Gastrocnemius medialis (tissue), 4 donors: ENCODE measurements around the gene KTN1. TPM values are rescaled to one million over a fixed set of nuclear protein-coding genes. Genes with fewer than 3 reads are reported as not detected.
A peak's percentile ranks its signal among the peaks of the same experiment; 100 is the strongest.

Source experiments
- ATAC-seq, 2 donors: fragments of 150-250 bp; one replicate each; pipeline ENCODE4 v1.9.1; 2016
- DNase-seq, 2 donors: peaks; one replicate each; pipeline ENCODE4 v3.0.0-alpha.2; 2019
- H3K27ac ChIP-seq, 4 donors: fragments of 200-600 bp; sonication (generic); 1 replicate in 1 of 4; 2 replicates in 3 of 4; pipeline ENCODE4 v1.5.1; 2016 to 2018; ENCODE audit warnings: mild to moderate bottlenecking in 2 of 4, moderate library complexity in 1 of 4
- H3K27me3 ChIP-seq, 3 donors: fragments of 200-600 bp; sonication (generic) in 2 of 3; 1 replicate in 1 of 3; 2 replicates in 2 of 3; pipeline versions ENCODE4 v1.5.1 to v1.6.0; 2016 to 2019; ENCODE audit warnings: mild to moderate bottlenecking in 1 of 3, moderate library complexity in 1 of 3
- H3K36me3 ChIP-seq, 2 donors: fragments of 200-600 bp; sonication (generic) in 1 of 2; one replicate each; pipeline ENCODE4 v1.5.1; 2017 to 2018
- H3K4me1 ChIP-seq, 2 donors: fragments of 200-600 bp; sonication (generic) in 1 of 2; one replicate each; pipeline ENCODE4 v1.5.1; 2016 to 2017; ENCODE audit warnings: mild to moderate bottlenecking in 2 of 2
- H3K4me3 ChIP-seq, 4 donors: fragments of 200-600 bp; sonication (generic) in 3 of 4; 1 replicate in 1 of 4; 2 replicates in 3 of 4; pipeline ENCODE4 v1.5.1; 2016 to 2019; ENCODE audit warnings: mild to moderate bottlenecking in 2 of 4
- H3K9me3 ChIP-seq, 3 donors: fragments of 200-600 bp; sonication (generic) in 2 of 3; 1 replicate in 1 of 3; 2 replicates in 2 of 3; pipeline ENCODE4 v1.5.1; 2016 to 2019
- CTCF ChIP-seq, 5 experiments: fragments of 450-650 bp in 3 of 5; fragments of 200-600 bp in 2 of 5; sonication (generic) in 2 of 5; IDR thresholded peaks in 4 of 5; conservative IDR thresholded peaks in 1 of 5; 1 replicate in 4 of 5; 2 replicates in 1 of 5; pipeline ENCODE4 v1.5.1; 2016 to 2019; ENCODE audit warnings: antibody characterized with exemption in 5 of 5, mild to moderate bottlenecking in 3 of 5, moderate library complexity in 3 of 5
- POLR2A ChIP-seq, 2 donors: fragments of 450-650 bp; IDR thresholded peaks; one replicate each; pipeline ENCODE4 v1.6.1; 2017; ENCODE audit warnings: antibody characterized with exemption in 2 of 2, mild to moderate bottlenecking in 2 of 2, moderate library complexity in 2 of 2
- in situ Hi-C, 4 donors: fragments of 200-750 bp; cut with MboI; loops; one replicate each; pipeline versions ENCODE4 v1.15.0 to v1.8.0; 2017; ENCODE audit warnings: low sequenced_read_pairs in 4 of 4
- intact Hi-C: fragments of 100-400 bp; cut with DNase I; formaldehyde crosslinking; loops from one replicate; pipeline ENCODE4 v1.15.1; 2023; ENCODE audit warnings: low total_unique reads
- total RNA-seq, 4 donors: library from RNA; depleted of rRNA; stranded (reverse); fragments of >200 nt; gene quantifications; one replicate each; pipeline versions ENCODE4 v1.1.0 to v1.2.3, GENCODE V29; 2016

Gene KTN1
- total RNA-seq, 4 donors from 2014 or later: 256 to 373 (median 327) TPM

- in situ Hi-C loops (no loop called here), intact Hi-C loops (loop anchor here (2.0 to 5.0 kb wide), 2 partner anchors 104 to 168 kb away; partner anchors contain the start of gene ATG14)
- DNase-seq: peak in 1 of 2 donors; percentile 70
- Histone ChIP-seq H3K36me3 (no peaks in the 10 kb centered on the region), H3K4me1 (peaks cover 53% of the 10 kb centered on the region in 2 donors), H3K9me3 (no peaks in the 10 kb centered on the region), H3K4me3 (peak overlapping the region; percentile 88 to 98 (median 97)), H3K27ac (peak overlapping the region; percentile 98 to 99 (median 98)), H3K27me3 (no peaks in the 10 kb centered on the region)
- peak; percentile 59 to 60 for ATAC-seq
- peak in 3 of 5 experiments; percentile 8 to 25 (median 14) for TF ChIP-seq CTCF (IDR thresholded peaks at IDR 0.05 in 4 of 5, conservative IDR thresholded peaks at IDR 0.05 in 1 of 5)
- TF ChIP-seq POLR2A (IDR thresholded peaks at IDR 0.05): no peak
Observed at GRCh38 chr14:55580470-55581341, 699 bp downstream of the KTN1 start.

GRCh38 chr14:55581342-55581771 is 1.4 kb downstream of the KTN1 start:
- in situ Hi-C loops: no loop called here
- no peak for DNase-seq
- no peaks in the 10 kb centered on the region for H3K36me3 ChIP-seq
- TF ChIP-seq POLR2A (IDR thresholded peaks at IDR 0.05) (no peak), CTCF (IDR thresholded peaks at IDR 0.05 in 4 of 5, conservative IDR thresholded peaks at IDR 0.05 in 1 of 5) (no peak)
- peak overlapping the region; percentile 88 to 98 (median 97) for H3K4me3 ChIP-seq
- ATAC-seq: peak; percentile 1 to 15
- no peaks in the 10 kb centered on the region for H3K9me3 ChIP-seq
- peaks cover 59% of the 10 kb centered on the region in 2 donors for H3K4me1 ChIP-seq
- intact Hi-C loops: loop anchor here (2.0 to 5.0 kb wide), 2 partner anchors 103 to 169 kb away; partner anchors contain the start of gene ATG14
- no peaks in the 10 kb centered on the region for H3K27me3 ChIP-seq
- peak overlapping the region; percentile 98 to 99 (median 98) for H3K27ac ChIP-seq

- H3K4me1 ChIP-seq: peaks cover 73% of the 10 kb centered on the region in 2 donors
- TF ChIP-seq POLR2A (IDR thresholded peaks at IDR 0.05) (no peak), CTCF (IDR thresholded peaks at IDR 0.05 in 4 of 5, conservative IDR thresholded peaks at IDR 0.05 in 1 of 5) (no peak)
- no peaks in the 10 kb centered on the region for H3K36me3 ChIP-seq
- H3K27me3 ChIP-seq: no peaks in the 10 kb centered on the region
- peak overlapping the region in 3 of 4 donors; percentile 9 to 98 (median 88) for H3K4me3 ChIP-seq
- peak overlapping the region; percentile 98 to 99 (median 98) for H3K27ac ChIP-seq
- no peaks in the 10 kb centered on the region for H3K9me3 ChIP-seq
- DNase-seq (no peak), ATAC-seq (no peak)
- in situ Hi-C loops: no loop called here
- intact Hi-C loops: loop anchor here (5.0 kb wide), 1 partner anchor 170 kb away; the partner anchor contains the start of gene ATG14
Observed at GRCh38 chr14:55582746-55583145, 2.7 kb downstream of the KTN1 start.

GRCh38 chr14:55583942-55584468 is 4.0 kb downstream of the KTN1 start:
- Histone ChIP-seq H3K4me1 (peaks cover 79 to 84% of the 10 kb centered on the region in 2 donors), H3K36me3 (no peaks in the 10 kb centered on the region), H3K4me3 (peak overlapping the region; percentile 9 to 98 (median 20)), H3K9me3 (no peaks in the 10 kb centered on the region), H3K27me3 (no peaks in the 10 kb centered on the region), H3K27ac (peak overlapping the region; percentile 98 to 99 (median 98))
- in situ Hi-C loops: no loop called here
- ATAC-seq (peak; percentile 25 to 32), DNase-seq (no peak)
- intact Hi-C loops: loop anchor here (5.0 kb wide), 1 partner anchor 172 kb away; the partner anchor contains the start of gene ATG14
- TF ChIP-seq CTCF (IDR thresholded peaks at IDR 0.05 in 4 of 5, conservative IDR thresholded peaks at IDR 0.05 in 1 of 5): no peak
- TF ChIP-seq POLR2A (IDR thresholded peaks at IDR 0.05): no peak
